ENCODE results near the gene SLC9A9.

DNA sequence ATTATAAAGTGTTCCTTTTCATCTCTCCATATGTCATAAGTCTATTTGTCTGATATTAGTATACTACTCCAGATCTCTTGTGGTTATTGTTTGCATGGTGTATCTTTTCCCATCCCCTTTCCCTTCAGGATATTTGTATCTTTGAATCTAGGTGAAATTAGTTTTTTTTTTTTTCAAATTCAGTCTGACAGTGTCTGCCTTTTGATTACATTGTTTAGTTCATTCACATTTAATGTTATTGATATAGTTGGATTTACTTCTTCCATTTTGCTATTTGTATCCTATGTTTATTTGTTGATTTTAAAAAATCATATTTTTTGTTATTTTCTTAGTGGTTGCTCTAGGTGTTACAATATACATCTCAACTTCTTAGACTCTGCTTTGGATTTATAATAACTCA lies 445.7 kb downstream of the SLC9A9 start:
- TF ChIP-seq CTCF (IDR thresholded peaks at IDR 0.05; ENCODE audit: low read depth, low read length) (no peak), POLR2A (IDR thresholded peaks at IDR 0.05; ENCODE audit: extremely low read depth, insufficient read length) (no peak), MYC (IDR thresholded peaks at IDR 0.05; ENCODE audit: low read depth, low read length) (no peak), MAX (IDR thresholded peaks at IDR 0.05; ENCODE audit: low read depth, low read length) (no peak)

All from NB4 (cell line).